GM08714 (cell line): ENCODE results near the gene RBFOX1.

Experiments
- H3K4me3 ChIP-seq: fragments of 200-500 bp; sonication (Bioruptor generic); 2 replicates; pipeline ENCODE4 v1.5.1; 2014; ENCODE audit warnings: mild to moderate bottlenecking, low read length, inconsistent platforms
- ZNF274 ChIP-seq: IDR thresholded peaks from 2 replicates; pipeline ENCODE4 v1.6.1; 2012; ENCODE audit warnings: mild to moderate bottlenecking, low read depth, low read length

The RBFOX1 gene

GRCh38 chr16:7650431-7650830, 317.8 kb downstream of the RBFOX1 start:
- TF ChIP-seq ZNF274, result no peak
- no peak overlapping the region for H3K4me3 ChIP-seq

- H3K4me3 ChIP-seq, result no peak overlapping the region
- TF ChIP-seq ZNF274, result no peak
Measured at GRCh38 chr16:7651803-7652570, 319.3 kb downstream of the RBFOX1 start.

- no peak overlapping the region for H3K4me3 ChIP-seq
- TF ChIP-seq ZNF274, result no peak
Measured at GRCh38 chr16:7653746-7654461, 321.3 kb downstream of the RBFOX1 start.

- no peak overlapping the region for H3K4me3 ChIP-seq
Measured at GRCh38 chr16:7675628-7676027, 343.0 kb downstream of the RBFOX1 start.

GRCh38 chr16:7680296-7680695, 347.7 kb downstream of the RBFOX1 start:
- H3K4me3 ChIP-seq, result no peak overlapping the region
- TF ChIP-seq ZNF274, result no peak

More at GRCh38 chr16:7675628-7676027, 343.0 kb downstream of the RBFOX1 start:
- TF ChIP-seq ZNF274, result no peak

GRCh38 chr16:7688811-7689210, 356.2 kb downstream of the RBFOX1 start:
- no peak for TF ChIP-seq ZNF274
- H3K4me3 ChIP-seq, result no peak overlapping the region

GRCh38 chr16:7689234-7689633, 356.6 kb downstream of the RBFOX1 start:
- no peak for TF ChIP-seq ZNF274
- H3K4me3 ChIP-seq, result no peak overlapping the region

- H3K4me3 ChIP-seq, result no peak overlapping the region
- no peak for TF ChIP-seq ZNF274
Measured at GRCh38 chr16:7691533-7691932, 358.9 kb downstream of the RBFOX1 start.

GRCh38 chr16:7703672-7704071, 371.0 kb downstream of the RBFOX1 start:
- TF ChIP-seq ZNF274, result no peak
- H3K4me3 ChIP-seq, result no peak overlapping the region

- H3K4me3 ChIP-seq, result no peak overlapping the region
- no peak for TF ChIP-seq ZNF274
Measured at GRCh38 chr16:7705885-7706284, 373.2 kb downstream of the RBFOX1 start.

GRCh38 chr16:7709186-7709585, 376.5 kb downstream of the RBFOX1 start:
- H3K4me3 ChIP-seq, result no peak overlapping the region
- TF ChIP-seq ZNF274, result no peak

GRCh38 chr16:7713244-7713643, 380.6 kb downstream of the RBFOX1 start:
- H3K4me3 ChIP-seq, result no peak overlapping the region
- no peak for TF ChIP-seq ZNF274

GRCh38 chr16:7714775-7715174, 382.1 kb downstream of the RBFOX1 start:
- H3K4me3 ChIP-seq, result no peak overlapping the region
- no peak for TF ChIP-seq ZNF274

- H3K4me3 ChIP-seq, result no peak overlapping the region
- no peak for TF ChIP-seq ZNF274
Measured at GRCh38 chr16:7716660-7717550, 384.3 kb downstream of the RBFOX1 start.

GRCh38 chr16:7722761-7723160, 390.1 kb downstream of the RBFOX1 start:
- TF ChIP-seq ZNF274, result no peak
- no peak overlapping the region for H3K4me3 ChIP-seq
